Mononuclear cell (primary cell): ENCODE data around the gene C9orf40. TPM values are rescaled to one million over a fixed set of nuclear protein-coding genes. Genes with fewer than 3 reads are reported as not detected.

Experiments used
- total RNA-seq: library from RNA; depleted of rRNA; stranded (reverse); fragments of >200 nt; gene quantifications from one replicate; pipeline ENCODE4 v1.2.3, GENCODE V29; 2012

C9orf40 gene
- total RNA-seq, 1 donor, result 1.6 TPM

Other genes starting within 250 kb of the C9orf40 start
- gene TRPM6, start 65.0 kb downstream of the C9orf40 start, total RNA-seq, result 0.31 TPM
- gene CARNMT1, start 75.4 kb upstream of the C9orf40 start, total RNA-seq, result 47.9 TPM
- 18.4 TPM for gene NMRK1, start 135.2 kb upstream of the C9orf40 start, total RNA-seq
- 40.5 TPM for gene OSTF1, start 135.6 kb upstream of the C9orf40 start, total RNA-seq